ENCODE results near the gene PCDHGB4.
"Not testable (repeated sequence)": the region's sequence is repeated elsewhere in the genome, so short reads cannot be mapped to it uniquely, and the experiment has no call there.

The PCDHGB4 gene

DNA sequence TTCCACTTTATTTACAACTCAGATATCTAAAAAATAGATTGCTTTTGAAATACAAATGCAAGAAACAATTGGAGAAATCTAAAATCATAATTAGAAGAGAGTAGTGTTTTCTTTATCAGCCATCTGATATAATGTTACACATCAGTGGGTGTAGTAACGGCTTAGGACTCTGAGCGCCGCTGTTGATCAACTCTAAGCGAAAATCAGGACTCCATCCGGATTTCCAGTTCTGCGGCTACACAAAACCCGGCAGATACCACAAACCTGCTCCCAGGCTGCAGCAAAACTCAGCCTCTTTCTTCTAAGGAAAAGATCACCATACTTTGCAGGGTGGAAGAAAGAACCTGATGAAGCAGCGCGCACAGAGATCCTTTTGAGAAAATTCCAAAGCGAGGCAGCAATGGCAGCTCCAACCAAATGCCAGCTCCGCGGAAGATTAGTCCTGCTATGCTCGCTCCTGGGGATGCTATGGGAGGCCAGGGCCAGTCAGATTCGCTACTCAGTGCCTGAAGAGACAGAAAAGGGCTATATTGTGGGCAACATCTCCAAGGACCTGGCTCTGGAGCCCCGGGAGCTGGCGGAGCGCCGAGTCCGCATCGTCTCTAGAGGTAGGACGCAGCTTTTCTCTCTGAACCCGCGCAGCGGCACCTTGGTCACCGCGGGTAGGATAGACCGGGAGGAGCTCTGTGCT, 15.2 kb downstream of the PCDHGB4 start, which contains the start of gene PCDHGA9:
TSS of gene PCDHGA9 (plus strand) at position 226 of the 691 bp plus-strand sequence. CDS start at position 401, 175 bp downstream.
- peak within 1 kb of the TSS; percentile 47 for H2AFZ ChIP-seq (ENCODE audit: low read length)
- no peaks in the 10 kb centered on the region for H3K4me1 ChIP-seq (ENCODE audit: control insufficient read depth in 2 of 2, insufficient read depth in 1 of 2, low read depth in 1 of 2, low read length in 2 of 2)
- no peak within 1 kb of the TSS for H3K23ac ChIP-seq (ENCODE audit: low read depth, low read length, poor library complexity)
- no peaks in the 10 kb centered on the region for H3K36me3 ChIP-seq (replicated peaks in 1 of 2; ENCODE audit: control insufficient read depth in 2 of 2, insufficient read depth in 2 of 2, low read length in 2 of 2)
- H2BK15ac ChIP-seq (ENCODE audit: low read length) = no peak within 1 kb of the TSS
- H3K27me3 ChIP-seq (ENCODE audit: control insufficient read depth in 3 of 3, insufficient read depth in 3 of 3, low read depth in 1 of 3, low read length in 3 of 3) = no peaks in the 10 kb centered on the region
- no peak within 1 kb of the TSS for H3K18ac ChIP-seq (ENCODE audit: low read length)
- H4K8ac ChIP-seq (ENCODE audit: low read depth, low read length) = no peak within 1 kb of the TSS
- no peak within 1 kb of the TSS for H3K4me2 ChIP-seq (ENCODE audit: insufficient read depth, low read length, poor library complexity, severe bottlenecking)
- H3K27ac ChIP-seq (replicated peaks; ENCODE audit: low read length) = no peak within 1 kb of the TSS
- no peak for DNase-seq (ENCODE audit: low spot score)
- H2AK5ac ChIP-seq (ENCODE audit: low read depth, low read length) = no peak within 1 kb of the TSS
- no peak within 1 kb of the TSS for H2BK12ac ChIP-seq (ENCODE audit: low read length)
- no peak within 1 kb of the TSS for H3K4ac ChIP-seq (ENCODE audit: low read length)
- H2BK5ac ChIP-seq (ENCODE audit: low read length) = no peak within 1 kb of the TSS
- H3K9ac ChIP-seq (ENCODE audit: low read depth, low read length, poor library complexity) = no peak within 1 kb of the TSS
- H2BK120ac ChIP-seq (ENCODE audit: low read depth, low read length) = no peak within 1 kb of the TSS
- H4K91ac ChIP-seq (ENCODE audit: low read depth, low read length, poor library complexity) = no peak within 1 kb of the TSS
- no peak within 1 kb of the TSS for H3K4me3 ChIP-seq (ENCODE audit: low read length in 2 of 2)
- peaks cover 33 to 81% of the 10 kb centered on the region in 2 donors for H3K9me3 ChIP-seq (replicated peaks in 1 of 2; ENCODE audit: control insufficient read depth in 2 of 2, insufficient read depth in 1 of 2, low read depth in 1 of 2, low read length in 2 of 2)
- no peaks in the 10 kb centered on the region for H3K79me1 ChIP-seq (ENCODE audit: low read depth, low read length)
- WGBS, 2 donors (ENCODE audit: extremely low coverage in 2 of 2, insufficient read length in 2 of 2, insufficient replicate concordance in 1 of 2) = no CpG with 5 or more reads among the region's 27 CpGs
- H3K14ac ChIP-seq (ENCODE audit: low read length) = no peak within 1 kb of the TSS

DNA sequence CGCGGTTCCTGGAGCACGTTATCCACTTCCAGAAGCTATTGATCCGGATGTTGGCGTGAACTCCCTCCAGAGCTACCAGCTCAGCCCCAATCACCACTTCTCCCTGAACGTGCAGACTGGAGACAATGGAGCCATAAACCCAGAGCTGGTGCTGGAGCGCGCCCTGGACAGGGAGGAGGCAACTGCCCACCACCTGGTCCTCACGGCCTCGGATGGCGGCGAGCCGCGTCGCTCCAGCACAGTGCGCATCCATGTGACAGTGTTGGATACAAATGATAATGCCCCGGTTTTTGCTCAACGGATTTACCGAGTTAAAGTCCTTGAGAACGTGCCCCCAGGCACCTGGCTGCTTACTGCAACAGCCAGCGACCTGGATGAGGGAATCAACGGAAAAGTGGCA, 15.9 kb downstream of the PCDHGB4 start:
- H2BK15ac ChIP-seq (ENCODE audit: low read length) = no peak overlapping the region
- peaks cover 33 to 84% of the 10 kb centered on the region in 2 donors for H3K9me3 ChIP-seq (replicated peaks in 1 of 2; ENCODE audit: control insufficient read depth in 2 of 2, insufficient read depth in 1 of 2, low read depth in 1 of 2, low read length in 2 of 2)
- no peak overlapping the region for H3K4me3 ChIP-seq (ENCODE audit: low read length in 2 of 2)
- no peak overlapping the region for H2AK5ac ChIP-seq (ENCODE audit: low read depth, low read length)
- no peak overlapping the region for H3K14ac ChIP-seq (ENCODE audit: low read length)
- no peak overlapping the region for H4K8ac ChIP-seq (ENCODE audit: low read depth, low read length)
- no peaks in the 10 kb centered on the region for H3K27me3 ChIP-seq (ENCODE audit: control insufficient read depth in 3 of 3, insufficient read depth in 3 of 3, low read depth in 1 of 3, low read length in 3 of 3)
- H3K27ac ChIP-seq (replicated peaks; ENCODE audit: low read length) = no peak overlapping the region
- H3K79me1 ChIP-seq (ENCODE audit: low read depth, low read length) = no peaks in the 10 kb centered on the region
- no peak overlapping the region for H3K18ac ChIP-seq (ENCODE audit: low read length)
- no peak overlapping the region for H2BK5ac ChIP-seq (ENCODE audit: low read length)
- no CpG with 5 or more reads among the region's 22 CpGs for WGBS, 2 donors (ENCODE audit: extremely low coverage in 2 of 2, insufficient read length in 2 of 2, insufficient replicate concordance in 1 of 2)
- H3K4ac ChIP-seq (ENCODE audit: low read length) = no peak overlapping the region
- H4K91ac ChIP-seq (ENCODE audit: low read depth, low read length, poor library complexity) = no peak overlapping the region
- H3K23ac ChIP-seq (ENCODE audit: low read depth, low read length, poor library complexity) = no peak overlapping the region
- H2BK120ac ChIP-seq (ENCODE audit: low read depth, low read length) = no peak overlapping the region
- H3K4me1 ChIP-seq (ENCODE audit: control insufficient read depth in 2 of 2, insufficient read depth in 1 of 2, low read depth in 1 of 2, low read length in 2 of 2) = no peaks in the 10 kb centered on the region
- H2BK12ac ChIP-seq (ENCODE audit: low read length) = no peak overlapping the region
- H3K36me3 ChIP-seq (replicated peaks in 1 of 2; ENCODE audit: control insufficient read depth in 2 of 2, insufficient read depth in 2 of 2, low read length in 2 of 2) = no peaks in the 10 kb centered on the region
- no peak overlapping the region for H2AFZ ChIP-seq (ENCODE audit: low read length)
- H3K4me2 ChIP-seq (ENCODE audit: insufficient read depth, low read length, poor library complexity, severe bottlenecking) = no peak overlapping the region
- no peak overlapping the region for H3K9ac ChIP-seq (ENCODE audit: low read depth, low read length, poor library complexity)
- no peak for DNase-seq (ENCODE audit: low spot score)

DNA sequence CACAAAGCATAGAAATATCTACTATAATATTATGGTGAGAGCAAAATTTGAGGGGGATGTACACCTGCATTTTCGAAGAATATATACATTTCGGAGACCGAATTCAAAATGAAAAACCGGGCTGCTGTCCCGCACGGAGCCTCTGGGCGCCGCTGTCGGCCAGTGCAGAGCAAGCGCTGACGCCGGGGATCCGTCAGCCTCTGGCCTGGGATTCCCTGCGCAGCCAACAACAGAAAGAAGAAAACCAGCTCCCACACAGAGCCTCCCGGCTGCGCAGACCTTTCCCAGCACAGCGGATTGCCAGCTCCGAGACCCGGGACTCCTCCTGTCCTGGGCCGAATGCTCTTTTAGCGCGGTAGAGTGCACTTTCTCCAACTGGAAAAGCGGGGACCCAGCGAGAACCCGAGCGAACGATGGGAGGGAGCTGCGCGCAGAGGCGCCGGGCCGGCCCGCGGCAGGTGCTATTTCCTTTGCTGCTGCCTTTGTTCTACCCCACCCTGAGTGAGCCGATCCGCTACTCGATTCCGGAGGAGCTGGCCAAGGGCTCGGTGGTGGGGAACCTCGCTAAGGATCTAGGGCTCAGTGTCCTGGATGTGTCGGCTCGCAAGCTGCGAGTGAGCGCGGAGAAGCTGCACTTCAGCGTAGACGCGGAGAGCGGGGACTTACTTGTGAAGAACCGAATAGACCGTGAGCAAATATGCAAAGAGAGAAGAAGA, 20.4 kb downstream of the PCDHGB4 start, which contains the start of gene PCDHGB6:
TSS of gene PCDHGB6 (plus strand) at position 232 of the 716 bp plus-strand sequence. CDS start at position 414, 182 bp downstream.
- H4K91ac ChIP-seq (ENCODE audit: low read depth, low read length, poor library complexity); H3K9ac ChIP-seq (ENCODE audit: low read depth, low read length, poor library complexity); H3K4ac ChIP-seq (ENCODE audit: low read length); H3K4me1 ChIP-seq (ENCODE audit: control insufficient read depth in 2 of 2, insufficient read depth in 1 of 2, low read depth in 1 of 2, low read length in 2 of 2); H4K8ac ChIP-seq (ENCODE audit: low read depth, low read length); H3K27me3 ChIP-seq (ENCODE audit: control insufficient read depth in 3 of 3, insufficient read depth in 3 of 3, low read depth in 1 of 3, low read length in 3 of 3); H2AK5ac ChIP-seq (ENCODE audit: low read depth, low read length); H2BK15ac ChIP-seq (ENCODE audit: low read length); H2BK120ac ChIP-seq (ENCODE audit: low read depth, low read length); H3K79me1 ChIP-seq (ENCODE audit: low read depth, low read length); H2BK5ac ChIP-seq (ENCODE audit: low read length); H3K23ac ChIP-seq (ENCODE audit: low read depth, low read length, poor library complexity); H3K14ac ChIP-seq (ENCODE audit: low read length); H2BK12ac ChIP-seq (ENCODE audit: low read length): not testable (repeated sequence)
- peak; percentile 66 for DNase-seq (ENCODE audit: low spot score)
- peak within 1 kb of the TSS; percentile 62 for H3K27ac ChIP-seq (replicated peaks; ENCODE audit: low read length)
- whole genome bisulfite sequencing, 2 donors (ENCODE audit: extremely low coverage in 2 of 2, insufficient read length in 2 of 2, insufficient replicate concordance in 1 of 2) = no CpG with 5 or more reads among the region's 51 CpGs
- peaks cover 42 to 93% of the 10 kb centered on the region in 2 donors for H3K9me3 ChIP-seq (replicated peaks in 1 of 2; ENCODE audit: control insufficient read depth in 2 of 2, insufficient read depth in 1 of 2, low read depth in 1 of 2, low read length in 2 of 2)
- peak within 1 kb of the TSS; percentile 48 to 83 for H3K4me3 ChIP-seq (ENCODE audit: low read length in 2 of 2)
- peak within 1 kb of the TSS; percentile 70 for H2AFZ ChIP-seq (ENCODE audit: low read length)
- H3K36me3 ChIP-seq (replicated peaks in 1 of 2; ENCODE audit: control insufficient read depth in 2 of 2, insufficient read depth in 2 of 2, low read length in 2 of 2) = peaks cover 6 to 18% of the 10 kb centered on the region in 2 donors
- H3K18ac ChIP-seq (ENCODE audit: low read length) = peak within 1 kb of the TSS; percentile 6
- H3K4me2 ChIP-seq (ENCODE audit: insufficient read depth, low read length, poor library complexity, severe bottlenecking) = peak within 1 kb of the TSS; percentile 56

Measured in neuronal stem cell (in vitro differentiated cells).